Cardiac fibroblast (primary cell): ENCODE data around the gene PRODH.
"Not testable (repeated sequence)": the region's sequence is repeated elsewhere in the genome, so short reads cannot be mapped to it uniquely, and the experiment has no call there.

Experiments
- DNase-seq, 2 donors: peaks; one replicate each; pipeline versions ENCODE4 v3.0.0 to v3.0.0-alpha.2; 2010; ENCODE audit warnings: low read depth in 2 of 2
- H3K4me3 ChIP-seq, 2 donors: replicated peaks in 1 of 2; 1 replicate in 1 of 2; 2 replicates in 1 of 2; pipeline ENCODE4 v1.5.1; 2011; ENCODE audit warnings: low read depth in 2 of 2, low read length in 2 of 2, mild to moderate bottlenecking in 2 of 2, moderate library complexity in 1 of 2
- CTCF ChIP-seq: IDR thresholded peaks from one replicate; pipeline ENCODE4 v1.5.1; 2011; ENCODE audit warnings: low read depth, mild to moderate bottlenecking, low read length, inconsistent platforms

PRODH gene

GRCh38 chr22:18933914-18934313 lies 2.2 kb downstream of the PRODH start:
- H3K4me3 ChIP-seq = no peak overlapping the region
- no peak for DNase-seq
- no peak for TF ChIP-seq CTCF

GRCh38 chr22:18931905-18932652 lies 4.0 kb downstream of the PRODH start:
- H3K4me3 ChIP-seq = no peak overlapping the region
- no peak for TF ChIP-seq CTCF
- DNase-seq = no peak

- no peak overlapping the region for H3K4me3 ChIP-seq
- no peak for TF ChIP-seq CTCF
- DNase-seq = no peak
Measured at GRCh38 chr22:18929459-18929858, 6.6 kb downstream of the PRODH start.

- DNase-seq = no peak
- no peak for TF ChIP-seq CTCF
- H3K4me3 ChIP-seq = no peak overlapping the region
Measured at GRCh38 chr22:18927573-18927972, 8.5 kb downstream of the PRODH start.

DNA sequence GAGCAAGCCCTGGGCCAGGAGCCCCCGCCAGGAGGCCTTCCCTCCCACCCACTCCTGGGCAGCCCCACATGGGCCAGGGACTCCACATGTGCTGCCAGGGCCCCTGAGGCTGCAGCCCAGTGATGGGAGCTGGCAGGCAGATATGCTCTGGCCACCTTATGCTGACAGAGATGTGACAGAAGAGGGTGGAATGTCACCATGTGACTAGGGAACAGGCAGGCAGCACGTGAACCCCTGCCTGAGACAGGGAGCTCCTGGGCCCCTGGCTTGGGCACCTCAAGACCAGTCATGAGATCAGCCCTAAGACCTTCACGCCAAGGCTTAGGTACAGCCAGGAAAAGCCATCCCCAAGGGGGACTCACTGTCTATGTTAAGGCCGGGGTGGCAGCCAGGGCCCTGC lies 9.1 kb downstream of the PRODH start:
- DNase-seq = no peak
- H3K4me3 ChIP-seq = no peak overlapping the region
- no peak for TF ChIP-seq CTCF

DNA sequence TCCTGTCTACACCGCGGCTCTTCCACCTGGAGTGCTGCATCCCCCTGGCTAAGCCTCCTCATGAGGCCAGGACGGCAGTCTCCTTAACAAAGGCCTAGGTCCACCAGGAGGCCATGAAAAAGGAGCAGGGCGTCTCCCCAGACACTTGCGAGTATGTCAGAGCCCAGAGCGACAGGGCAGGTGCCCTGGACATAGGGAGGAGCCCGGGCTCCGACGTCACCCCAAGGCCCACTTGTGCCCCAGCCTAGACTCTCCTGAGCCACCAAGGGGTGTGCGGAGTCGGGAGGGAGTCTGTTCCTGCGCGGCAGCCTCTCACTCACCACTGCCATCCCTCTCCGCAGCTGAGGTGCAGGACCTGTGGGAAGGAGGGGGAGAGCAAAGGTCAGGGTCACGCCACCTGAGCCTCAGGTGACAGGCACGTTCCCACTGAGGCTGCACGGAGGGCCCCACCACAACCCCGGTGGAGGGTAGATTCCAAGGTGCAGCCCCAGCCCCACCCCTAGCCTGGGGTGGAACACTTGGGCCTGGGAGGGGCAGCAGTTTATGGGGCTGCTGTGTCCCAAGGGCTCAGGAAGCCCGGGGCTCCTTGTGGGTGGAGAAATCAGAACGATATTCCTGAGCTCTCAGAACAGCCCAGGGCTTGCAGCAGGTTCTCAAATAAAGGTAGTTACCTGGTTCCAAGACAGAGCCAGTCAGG lies 10.6 kb downstream of the PRODH start:
- no peak for DNase-seq
- no peak overlapping the region for H3K4me3 ChIP-seq
- TF ChIP-seq CTCF = no peak

GRCh38 chr22:18920257-18920902 lies 15.7 kb downstream of the PRODH start:
- DNase-seq, H3K4me3 ChIP-seq: not testable (repeated sequence)

DNA sequence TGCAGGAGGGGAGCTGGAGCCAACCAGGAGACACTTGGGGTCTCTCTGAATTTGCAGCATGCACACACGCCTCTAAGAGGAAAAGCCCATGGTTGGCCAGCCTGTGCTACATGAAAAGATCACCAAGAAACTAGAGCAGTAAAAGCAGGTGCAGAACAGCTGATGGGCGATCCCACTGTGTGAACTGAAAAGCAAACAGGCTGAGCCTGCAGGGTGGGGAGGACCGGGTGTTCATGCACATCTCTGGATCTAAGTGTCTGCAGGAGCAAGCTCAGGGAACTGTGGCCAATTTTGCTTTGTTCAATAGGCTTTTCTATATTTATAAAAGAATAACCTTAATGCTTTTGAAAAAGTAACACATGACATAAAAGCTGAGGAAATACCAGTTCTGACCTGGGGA lies 18.3 kb downstream of the PRODH start:
- DNase-seq, H3K4me3 ChIP-seq: not testable (repeated sequence)

GRCh38 chr22:18915550-18915949 lies 20.5 kb downstream of the PRODH start:
- DNase-seq, H3K4me3 ChIP-seq: not testable (repeated sequence)

DNA sequence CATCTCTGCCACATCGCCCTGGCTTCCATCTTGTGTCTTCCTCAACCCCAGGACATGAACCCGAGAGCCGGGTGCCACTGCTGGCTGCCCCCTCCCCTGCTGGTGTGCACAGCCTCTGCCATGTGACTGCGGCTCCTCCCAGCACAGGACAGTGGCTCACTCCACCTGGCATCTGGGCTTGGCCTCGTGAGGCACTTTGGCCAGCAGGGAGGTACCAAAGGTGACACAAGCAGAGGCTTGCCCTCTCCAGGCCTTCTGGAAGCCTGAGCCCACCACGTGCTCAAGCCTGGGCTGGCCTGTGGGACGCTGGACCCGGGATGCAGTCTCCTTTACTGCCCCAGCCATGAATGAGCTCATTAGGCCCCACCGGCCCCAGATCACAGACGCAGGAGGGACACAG lies 21.5 kb downstream of the PRODH start:
- DNase-seq, H3K4me3 ChIP-seq: not testable (repeated sequence)
